GM21576 (cell line): ENCODE data around the gene ANXA1.

Source experiments
- ATAC-seq: cut with Tn5 transposase; IDR thresholded peaks from one replicate; pipeline ENCODE4 v1.9.1; 2021; ENCODE audit warnings: mild to moderate bottlenecking, moderate library complexity; ENCODE audit not compliant: unreplicated experiment

ANXA1 gene

DNA sequence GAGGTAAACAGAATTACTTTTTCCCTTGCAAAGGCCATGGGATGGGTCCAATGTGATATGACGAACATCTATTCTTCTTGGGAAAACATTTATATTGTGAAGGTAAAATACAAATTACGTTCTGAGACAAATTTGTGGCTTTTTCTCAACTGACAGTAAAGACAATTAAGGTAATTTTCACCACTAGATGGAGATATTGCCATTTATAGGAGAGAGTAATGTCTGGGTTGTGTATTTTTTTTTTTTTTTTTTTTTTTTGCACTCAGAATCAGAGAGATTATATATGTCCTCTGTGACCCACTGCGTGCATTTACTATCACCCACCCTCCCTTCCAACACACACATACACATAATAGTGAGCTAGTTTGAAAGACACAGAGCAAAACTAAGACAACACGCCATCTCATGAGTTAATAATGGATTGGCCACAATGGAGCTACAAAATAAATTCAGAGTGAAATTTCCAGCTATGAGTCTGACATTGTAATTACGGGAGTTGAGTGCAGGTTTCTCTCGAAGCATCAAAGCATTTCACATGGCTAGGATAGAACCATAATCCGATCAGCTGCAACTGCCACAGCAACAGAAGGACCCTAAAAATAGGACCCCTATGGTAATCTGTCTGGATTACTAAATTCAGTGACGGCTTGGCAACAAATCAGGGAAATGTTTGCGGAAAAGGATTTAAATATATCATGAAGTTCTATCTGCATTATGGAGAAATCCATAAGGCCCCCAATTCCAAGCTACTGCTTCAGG lies 49.2 kb downstream of the ANXA1 start:
- ATAC-seq: no peak

DNA sequence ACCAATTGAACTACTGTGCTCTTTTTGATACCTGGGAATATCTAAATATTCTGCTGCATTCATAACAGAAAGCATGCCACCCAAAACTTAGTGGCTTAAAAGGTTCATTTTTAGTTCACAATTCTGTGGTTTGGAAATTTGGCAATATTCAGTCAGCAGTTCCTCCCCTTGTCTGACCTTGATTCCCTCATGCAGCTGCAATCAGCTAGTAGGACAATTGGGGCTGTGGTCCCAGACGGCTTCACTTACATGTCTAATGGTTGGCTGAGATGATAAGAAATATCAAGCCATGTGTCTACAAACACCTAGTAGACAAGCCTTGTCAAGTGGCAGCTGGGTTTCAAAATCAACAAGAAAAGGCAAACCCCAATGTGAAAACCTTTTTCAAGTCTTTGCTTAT lies 51.3 kb downstream of the ANXA1 start:
- ATAC-seq: no peak

DNA sequence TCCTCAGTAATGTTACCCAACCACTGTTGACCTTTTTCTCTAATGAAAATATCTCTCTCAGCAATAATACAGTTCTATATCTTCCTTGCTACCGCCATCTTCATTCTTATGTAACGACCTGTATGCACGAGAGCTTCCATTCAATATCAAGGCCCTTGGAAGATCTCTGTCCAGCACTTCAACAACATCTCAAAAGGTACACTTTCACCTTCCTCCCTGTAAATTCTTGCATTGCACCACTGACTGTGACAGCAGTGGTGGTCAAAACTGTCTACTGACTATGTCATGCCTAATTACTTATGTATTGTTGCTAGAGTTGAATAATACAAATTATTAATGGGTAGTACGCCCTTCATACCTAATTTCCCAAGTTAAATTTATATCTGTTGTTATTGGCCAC lies 53.3 kb downstream of the ANXA1 start:
- no peak for ATAC-seq

DNA sequence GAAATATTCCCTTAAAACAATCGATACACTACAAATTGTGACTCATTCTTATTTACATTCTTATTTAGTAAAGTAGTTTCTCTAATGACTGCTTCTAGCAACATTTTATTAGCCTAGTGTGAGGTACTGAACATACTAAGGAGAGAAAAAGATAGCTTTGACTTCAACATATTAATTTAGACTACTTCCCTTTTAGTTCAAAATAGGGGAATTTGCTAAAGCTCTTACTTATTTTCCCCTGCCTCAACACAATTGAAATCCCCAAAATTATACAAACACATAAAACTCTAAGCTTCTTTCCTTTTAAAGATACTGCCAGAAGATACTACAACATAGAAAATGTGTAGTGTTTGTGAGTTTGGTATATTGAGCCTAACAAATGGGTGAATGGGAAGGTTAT lies 55.2 kb downstream of the ANXA1 start:
- ATAC-seq: no peak

DNA sequence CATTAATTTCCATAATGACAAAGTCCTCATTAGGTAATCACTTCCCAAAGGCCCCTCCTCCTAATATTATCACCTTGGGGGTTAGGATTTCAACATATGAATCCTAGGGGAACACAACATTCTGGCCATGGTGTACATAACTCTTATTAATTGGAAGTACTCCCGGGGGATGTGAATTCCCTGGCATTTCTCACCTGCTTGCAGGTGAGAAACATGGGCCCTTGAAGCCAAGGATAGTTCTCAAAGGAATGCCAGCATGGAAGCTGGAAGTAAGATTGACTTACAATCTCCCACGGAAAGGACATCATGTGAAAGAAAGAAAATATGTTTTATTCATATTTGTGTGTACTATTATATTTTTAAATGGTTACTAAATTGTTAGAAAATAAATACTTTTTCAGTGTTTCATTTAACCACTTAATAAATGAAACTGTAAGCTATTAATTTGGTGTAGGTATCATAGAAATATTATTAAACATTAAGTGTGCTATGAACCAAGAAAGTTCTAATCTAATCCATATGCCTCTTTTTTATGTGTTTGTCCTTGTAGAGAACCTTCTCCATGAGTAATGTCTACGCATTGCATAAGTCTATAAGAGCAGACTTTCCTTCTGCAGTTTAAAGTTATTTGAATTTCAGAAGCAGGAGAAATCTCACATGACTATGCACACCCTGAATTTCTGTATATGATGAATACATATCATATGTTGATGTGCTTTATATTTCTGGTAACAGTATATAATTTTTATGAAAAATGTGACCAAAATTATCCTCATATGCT lies 59.4 kb downstream of the ANXA1 start:
- no peak for ATAC-seq

DNA sequence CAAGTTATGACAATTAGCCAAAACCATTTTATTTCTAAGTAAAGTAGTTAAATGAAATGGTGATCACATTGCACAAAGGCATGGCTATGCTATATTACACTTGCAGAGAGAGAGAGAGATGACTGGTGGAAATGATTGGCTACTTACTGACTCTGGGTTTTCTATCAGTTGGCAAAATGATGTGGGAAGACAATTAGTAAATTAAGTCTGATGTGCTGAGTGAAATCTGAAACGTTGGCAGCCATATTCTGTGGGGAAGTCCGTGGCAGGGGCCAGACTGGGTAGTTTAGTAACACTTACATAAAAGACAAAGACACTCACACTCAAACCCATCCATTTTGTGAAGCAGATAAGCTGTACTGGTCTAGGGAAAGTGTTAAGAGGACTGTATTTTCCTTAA lies 61.6 kb downstream of the ANXA1 start:
- ATAC-seq: no peak

DNA sequence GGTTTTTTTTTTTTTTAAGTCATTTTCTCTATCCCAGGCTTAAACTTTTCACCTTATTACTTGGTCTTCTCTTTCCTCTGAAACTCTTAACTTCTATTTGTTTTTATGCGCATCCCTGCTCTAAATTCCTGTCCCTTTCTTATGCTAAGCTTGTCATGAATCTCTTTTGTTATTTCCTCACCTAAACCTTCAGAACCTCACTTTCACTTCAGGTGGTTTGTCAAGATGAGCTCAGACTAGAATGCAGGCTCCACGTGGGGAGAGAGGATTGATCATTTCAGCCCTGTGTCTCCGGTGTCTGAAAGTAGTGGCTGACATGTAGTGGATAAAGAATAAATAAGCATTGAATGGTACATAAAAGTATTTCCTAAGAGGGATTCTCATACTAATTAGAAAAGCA lies 63.6 kb downstream of the ANXA1 start:
- no peak for ATAC-seq

DNA sequence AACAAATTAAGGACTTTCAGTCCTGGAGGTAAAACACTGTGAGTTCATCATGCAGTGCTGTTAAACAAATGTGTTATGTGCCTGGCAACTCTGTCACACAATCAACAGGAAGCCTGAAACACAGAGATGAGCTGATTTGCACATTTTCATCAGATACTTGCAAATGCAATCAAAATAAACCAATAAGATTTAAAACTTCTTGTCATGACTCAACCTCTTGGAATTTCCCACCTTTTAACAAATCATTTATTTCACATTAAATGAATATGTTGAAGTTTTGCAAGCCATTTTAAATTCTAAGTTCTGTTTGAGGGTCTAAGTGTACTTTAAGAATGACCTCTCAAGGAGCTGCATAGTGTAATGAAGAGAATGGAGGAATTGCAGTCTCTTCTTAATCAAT lies 64.4 kb downstream of the ANXA1 start:
- no peak for ATAC-seq
